SK-N-SH (cell line): Measurements from ENCODE around the gene GBX1. TPM values are rescaled to one million over a fixed set of nuclear protein-coding genes. Genes with fewer than 3 reads are reported as not detected.

Experiments
- CTCF ChIA-PET: fragments of 300-600, 350-600 bp; formaldehyde crosslinking; extraction: SDS; loops from one replicate; lab custom pipeline; 2021; lab: Yijun Ruan, JAX
- POLR2A ChIA-PET: fragments of 350-600 bp; sonication (Branson Sonifier 250); formaldehyde crosslinking; extraction: SDS; loops from one replicate; lab custom pipeline; 2020; ENCODE audit warnings: antibody characterized with exemption, inconsistent platforms; lab: Yijun Ruan, JAX
- DNase-seq: peaks from one replicate; pipeline ENCODE4 v3.0.0; 2012
- H2AFZ ChIP-seq: fragments of 200-600 bp; sonication (generic); 2 replicates; pipeline ENCODE4 v1.8.1; 2016; ENCODE audit warnings: antibody characterized with exemption, mild to moderate bottlenecking, low read depth
- H3F3A ChIP-seq: fragments of 200-600 bp; sonication (generic); replicated peaks from 2 replicates; pipeline ENCODE3; 2016; ENCODE audit warnings: antibody characterized with exemption, mild to moderate bottlenecking; ENCODE audit not compliant: insufficient read depth
- H3K27ac ChIP-seq, 2 experiments: fragments of 200-500 bp in 1 of 2; fragments of 200-600 bp in 1 of 2; sonication (Bioruptor generic) in 1 of 2; sonication (generic), shearing (Covaris generic) in 1 of 2; 2 replicates each; pipeline versions ENCODE4 v1.5.1 to v1.6.1; 2014 to 2016; ENCODE audit warnings: low read depth in 2 of 2, inconsistent platforms in 1 of 2, low read length in 1 of 2, mild to moderate bottlenecking in 1 of 2, mixed read lengths in 1 of 2
- H3K27me3 ChIP-seq: fragments of 200-600 bp; sonication (generic), shearing (Covaris generic); 2 replicates; pipeline ENCODE4 v1.6.1; 2016; ENCODE audit warnings: mixed run types; ENCODE audit not compliant: insufficient read depth
- H3K36me3 ChIP-seq, 2 experiments: fragments of 200-500 bp in 1 of 2; fragments of 200-600 bp in 1 of 2; sonication (Bioruptor generic) in 1 of 2; sonication (generic) in 1 of 2; replicated peaks in 1 of 2; 2 replicates each; pipeline versions ENCODE3 to v1.5.1; 2014 to 2016; ENCODE audit warnings: low read length in 1 of 2, mild to moderate bottlenecking in 1 of 2; ENCODE audit not compliant: insufficient read depth in 2 of 2, control insufficient read depth in 1 of 2
- H3K4me1 ChIP-seq, 2 experiments: fragments of 200-500 bp in 1 of 2; fragments of 200-600 bp in 1 of 2; sonication (Bioruptor generic) in 1 of 2; sonication (generic), shearing (Covaris generic) in 1 of 2; 2 replicates each; pipeline versions ENCODE4 v1.5.1 to v1.6.1; 2014 to 2016; ENCODE audit warnings: low read depth in 1 of 2, low read length in 1 of 2, mixed run types in 1 of 2; ENCODE audit not compliant: insufficient read depth in 2 of 2, control insufficient read depth in 1 of 2
- H3K4me2 ChIP-seq: fragments of 200-600 bp; sonication (generic), shearing (Covaris generic); 2 replicates; pipeline ENCODE4 v1.6.1; 2017; ENCODE audit warnings: mixed run types
- H3K4me3 ChIP-seq, 2 experiments: fragments of 200-500 bp in 1 of 2; fragments of 200-600 bp in 1 of 2; sonication (Bioruptor generic) in 1 of 2; sonication (generic), shearing (Covaris generic) in 1 of 2; 2 replicates each; pipeline versions ENCODE4 v1.5.1 to v1.8.1; 2014 to 2016; ENCODE audit warnings: low read depth in 2 of 2, inconsistent platforms in 1 of 2, low read length in 1 of 2, mild to moderate bottlenecking in 1 of 2, mixed read lengths in 1 of 2, moderate library complexity in 1 of 2
- H3K79me2 ChIP-seq: fragments of 200-600 bp; sonication (generic); 2 replicates; pipeline ENCODE4 v1.8.1; 2017; ENCODE audit warnings: mild to moderate bottlenecking; ENCODE audit not compliant: insufficient read depth
- H3K9ac ChIP-seq: fragments of 200-600 bp; sonication (generic); 2 replicates; pipeline ENCODE4 v1.6.1; 2017; ENCODE audit warnings: mixed run types
- H3K9me2 ChIP-seq: fragments of 200-600 bp; sonication (generic); 2 replicates; pipeline ENCODE4 v1.6.1; 2017; ENCODE audit warnings: mixed run types
- H3K9me3 ChIP-seq: fragments of 200-600 bp; sonication (generic); 2 replicates; pipeline ENCODE4 v1.6.1; 2017; ENCODE audit warnings: mixed run types, mild to moderate bottlenecking, moderate library complexity
- H4K20me1 ChIP-seq: fragments of 200-600 bp; sonication (generic); 2 replicates; pipeline ENCODE4 v1.6.1; 2017; ENCODE audit warnings: mild to moderate bottlenecking, mixed run types; ENCODE audit not compliant: insufficient read depth
- ELF1 ChIP-seq: IDR thresholded peaks from 2 replicates; pipeline ENCODE4 v1.4.0; 2012
- EZH2phosphoT487 ChIP-seq: fragments of 200-600 bp; sonication (generic); IDR thresholded peaks from 2 replicates; pipeline ENCODE4 v1.6.1; 2017; ENCODE audit warnings: low read depth, mixed run types, mild to moderate bottlenecking, antibody characterized with exemption, moderate library complexity, borderline replicate concordance
- FOXJ3 ChIP-seq: sonication (generic); formaldehyde crosslinking; IDR thresholded peaks from 2 replicates; pipeline ENCODE4 v1.5.1; 2020; ENCODE audit warnings: mild to moderate bottlenecking, missing genetic modification reagents
- FOXM1 ChIP-seq: IDR thresholded peaks from 2 replicates; pipeline ENCODE4 v1.4.0; 2012; ENCODE audit warnings: low read depth, mild to moderate bottlenecking
- GABPA ChIP-seq: IDR thresholded peaks from 2 replicates; pipeline ENCODE4 v1.4.0; 2012; ENCODE audit warnings: low read depth, mild to moderate bottlenecking
- NFIC ChIP-seq: IDR thresholded peaks from 2 replicates; pipeline ENCODE4 v1.4.0; 2012; ENCODE audit warnings: borderline replicate concordance
- POLR2AphosphoS5 ChIP-seq: IDR thresholded peaks from 2 replicates; pipeline ENCODE4 v1.6.1; 2012; ENCODE audit warnings: low read depth, low read length
- RXRA ChIP-seq: IDR thresholded peaks from 2 replicates; pipeline ENCODE4 v1.4.0; 2012; ENCODE audit warnings: low read depth, mild to moderate bottlenecking, borderline replicate concordance
- SIN3A ChIP-seq: IDR thresholded peaks from 2 replicates; pipeline ENCODE4 v1.6.1; 2012; ENCODE audit warnings: low read depth, mild to moderate bottlenecking, low read length, moderate library complexity, borderline replicate concordance
- TCF12 ChIP-seq: IDR thresholded peaks from 2 replicates; pipeline ENCODE4 v1.4.0; 2012
- TEAD4 ChIP-seq: IDR thresholded peaks from 2 replicates; pipeline ENCODE4 v1.4.0; 2012; ENCODE audit warnings: mild to moderate bottlenecking, borderline replicate concordance; ENCODE audit not compliant: insufficient read depth
- WGBS: methylation state at CpG from one replicate; pipeline ENCODE4 v1.1.6; 2017; ENCODE audit warnings: low lambda C conversion rate; 5-methylcytosine and 5-hydroxymethylcytosine counted together
- polyA plus RNA-seq, 3 experiments: library from polyadenylated mRNA; depleted of rRNA; stranded (reverse); fragments of >200 nt; gene quantifications; 2 replicates each; pipeline ENCODE4 v1.2.3, GENCODE V29; 2012
- TF ChIP-seq, protein P1 (sequence below): IDR thresholded peaks from 2 replicates; pipeline ENCODE4 v1.6.1; 2012; ENCODE audit warnings: mild to moderate bottlenecking, low read depth, low read length, moderate library complexity
- TF ChIP-seq, protein P2 (sequence below): fragments of 200-600 bp; sonication (generic); IDR thresholded peaks from 2 replicates; pipeline ENCODE4 v1.6.1; 2017; ENCODE audit warnings: antibody characterized with exemption, mild to moderate bottlenecking, moderate library complexity

Gene GBX1
- polyA plus RNA-seq, 1 of the 3 experiments (the other 2 are of a cell fraction): not detected

DNA sequence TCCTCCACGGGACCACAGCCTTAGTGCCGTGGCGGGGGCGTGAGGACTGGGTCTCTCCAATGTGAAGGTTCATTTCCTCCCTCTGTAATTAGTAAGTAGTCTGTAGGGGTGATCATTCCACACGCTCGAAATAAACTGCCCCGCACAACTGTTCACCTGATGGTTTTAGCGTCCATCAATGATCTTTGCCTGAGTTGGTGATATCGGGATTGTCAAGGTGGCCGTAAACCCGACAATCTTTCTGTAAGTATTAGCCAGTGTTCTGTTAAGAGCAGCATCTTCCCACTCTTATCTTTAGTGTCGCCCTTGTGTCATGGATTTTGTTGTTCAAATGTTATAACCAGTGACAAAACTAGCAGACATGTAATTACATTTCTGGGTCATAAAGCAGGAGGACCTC, 63.5 kb downstream of the GBX1 start:
- Histone ChIP-seq H3K9ac (no peak overlapping the region), H3F3A (peaks cover 31% of the 10 kb centered on the region), H3K4me2 (no peak overlapping the region), H3K27me3 (no peaks in the 10 kb centered on the region), H2AFZ (no peak overlapping the region), H3K4me1 (peaks cover 0 to 10% of the 10 kb centered on the region in 2 experiments; a peak in 1 of 4 replicates), H3K9me3 (no peaks in the 10 kb centered on the region), H4K20me1 (peaks cover 96% of the 10 kb centered on the region), H3K27ac (peak overlapping the region in 1 of 2 experiments; percentile 45; a peak in 1 of 4 replicates), H3K36me3 (peaks cover 0 to 4% of the 10 kb centered on the region in 2 experiments), H3K79me2 (peaks cover 94% of the 10 kb centered on the region), H3K9me2 (no peaks in the 10 kb centered on the region), H3K4me3 (no peak overlapping the region)
- ChIA-PET CTCF (interaction anchor here (1.1 to 18.7 kb wide), 5 partner anchors 9 to 91 kb away, joined by 3 to 474 read pairs (median 54); partner anchors contain the start of genes AGAP3, FASTK and TMUB1), POLR2A (no interaction called here)
- TF ChIP-seq POLR2AphosphoS5: no peak
- TF ChIP-seq EZH2phosphoT487: no peak
- TF ChIP-seq NFIC: no peak
- TF ChIP-seq TCF12: no peak
- TF ChIP-seq, protein P1, sequence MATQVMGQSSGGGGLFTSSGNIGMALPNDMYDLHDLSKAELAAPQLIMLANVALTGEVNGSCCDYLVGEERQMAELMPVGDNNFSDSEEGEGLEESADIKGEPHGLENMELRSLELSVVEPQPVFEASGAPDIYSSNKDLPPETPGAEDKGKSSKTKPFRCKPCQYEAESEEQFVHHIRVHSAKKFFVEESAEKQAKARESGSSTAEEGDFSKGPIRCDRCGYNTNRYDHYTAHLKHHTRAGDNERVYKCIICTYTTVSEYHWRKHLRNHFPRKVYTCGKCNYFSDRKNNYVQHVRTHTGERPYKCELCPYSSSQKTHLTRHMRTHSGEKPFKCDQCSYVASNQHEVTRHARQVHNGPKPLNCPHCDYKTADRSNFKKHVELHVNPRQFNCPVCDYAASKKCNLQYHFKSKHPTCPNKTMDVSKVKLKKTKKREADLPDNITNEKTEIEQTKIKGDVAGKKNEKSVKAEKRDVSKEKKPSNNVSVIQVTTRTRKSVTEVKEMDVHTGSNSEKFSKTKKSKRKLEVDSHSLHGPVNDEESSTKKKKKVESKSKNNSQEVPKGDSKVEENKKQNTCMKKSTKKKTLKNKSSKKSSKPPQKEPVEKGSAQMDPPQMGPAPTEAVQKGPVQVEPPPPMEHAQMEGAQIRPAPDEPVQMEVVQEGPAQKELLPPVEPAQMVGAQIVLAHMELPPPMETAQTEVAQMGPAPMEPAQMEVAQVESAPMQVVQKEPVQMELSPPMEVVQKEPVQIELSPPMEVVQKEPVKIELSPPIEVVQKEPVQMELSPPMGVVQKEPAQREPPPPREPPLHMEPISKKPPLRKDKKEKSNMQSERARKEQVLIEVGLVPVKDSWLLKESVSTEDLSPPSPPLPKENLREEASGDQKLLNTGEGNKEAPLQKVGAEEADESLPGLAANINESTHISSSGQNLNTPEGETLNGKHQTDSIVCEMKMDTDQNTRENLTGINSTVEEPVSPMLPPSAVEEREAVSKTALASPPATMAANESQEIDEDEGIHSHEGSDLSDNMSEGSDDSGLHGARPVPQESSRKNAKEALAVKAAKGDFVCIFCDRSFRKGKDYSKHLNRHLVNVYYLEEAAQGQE: no peak
- no peak for TF ChIP-seq ELF1
- no peak for TF ChIP-seq FOXM1
- TF ChIP-seq FOXJ3 (CRISPR knock-in tag): no peak
- TF ChIP-seq RXRA: no peak
- no peak for TF ChIP-seq SIN3A
- no peak for TF ChIP-seq TEAD4
- no peak for TF ChIP-seq GABPA
- 93% methylated on average over 12 of the region's 12 CpGs for WGBS
- DNase-seq: no peak

DNA sequence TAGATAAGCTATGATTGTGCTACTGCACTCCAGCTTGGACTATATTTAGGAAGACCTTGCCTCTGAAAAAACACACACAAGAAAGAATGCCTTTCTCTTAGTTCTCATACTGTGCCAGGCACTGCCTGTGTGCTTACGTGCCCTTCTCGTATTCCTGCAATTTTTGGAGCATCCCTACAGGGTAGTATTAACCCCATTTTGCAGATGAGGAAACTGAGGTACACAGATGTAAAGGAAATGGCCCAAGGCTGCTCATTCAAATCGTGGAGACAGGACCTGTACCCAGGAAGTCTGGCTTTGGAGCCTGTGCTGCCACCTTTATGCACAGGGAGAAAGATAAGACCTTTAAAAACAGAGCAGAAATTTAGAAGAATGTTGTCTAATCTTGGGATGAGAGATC, 64.5 kb downstream of the GBX1 start:
- Histone ChIP-seq H3K79me2 (peaks cover 94% of the 10 kb centered on the region), H3K9me3 (no peaks in the 10 kb centered on the region), H2AFZ (no peak overlapping the region), H3K36me3 (peaks cover 0 to 4% of the 10 kb centered on the region in 2 experiments), H3K27me3 (no peaks in the 10 kb centered on the region), H4K20me1 (peaks cover 95% of the 10 kb centered on the region), H3K9ac (no peak overlapping the region), H3K27ac (no peak overlapping the region), H3K4me1 (peaks cover 0 to 7% of the 10 kb centered on the region in 2 experiments; a peak in 1 of 4 replicates), H3F3A (peaks cover 30% of the 10 kb centered on the region), H3K4me3 (no peak overlapping the region), H3K9me2 (no peaks in the 10 kb centered on the region), H3K4me2 (no peak overlapping the region)
- ChIA-PET POLR2A (interaction anchor here (0.9 kb wide), 1 partner anchor 10 kb away, joined by 4 read pairs; no protein-coding TSS in a partner anchor), CTCF (interaction anchor here (1.2 to 18.7 kb wide), 5 partner anchors 10 to 90 kb away, joined by 3 to 474 read pairs (median 54); partner anchors contain the start of genes AGAP3, FASTK and TMUB1)
- WGBS: 89% methylated on average over 3 of the region's 3 CpGs
- TF ChIP-seq, protein P2, sequence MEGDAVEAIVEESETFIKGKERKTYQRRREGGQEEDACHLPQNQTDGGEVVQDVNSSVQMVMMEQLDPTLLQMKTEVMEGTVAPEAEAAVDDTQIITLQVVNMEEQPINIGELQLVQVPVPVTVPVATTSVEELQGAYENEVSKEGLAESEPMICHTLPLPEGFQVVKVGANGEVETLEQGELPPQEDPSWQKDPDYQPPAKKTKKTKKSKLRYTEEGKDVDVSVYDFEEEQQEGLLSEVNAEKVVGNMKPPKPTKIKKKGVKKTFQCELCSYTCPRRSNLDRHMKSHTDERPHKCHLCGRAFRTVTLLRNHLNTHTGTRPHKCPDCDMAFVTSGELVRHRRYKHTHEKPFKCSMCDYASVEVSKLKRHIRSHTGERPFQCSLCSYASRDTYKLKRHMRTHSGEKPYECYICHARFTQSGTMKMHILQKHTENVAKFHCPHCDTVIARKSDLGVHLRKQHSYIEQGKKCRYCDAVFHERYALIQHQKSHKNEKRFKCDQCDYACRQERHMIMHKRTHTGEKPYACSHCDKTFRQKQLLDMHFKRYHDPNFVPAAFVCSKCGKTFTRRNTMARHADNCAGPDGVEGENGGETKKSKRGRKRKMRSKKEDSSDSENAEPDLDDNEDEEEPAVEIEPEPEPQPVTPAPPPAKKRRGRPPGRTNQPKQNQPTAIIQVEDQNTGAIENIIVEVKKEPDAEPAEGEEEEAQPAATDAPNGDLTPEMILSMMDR: no peak
- DNase-seq: no peak
